H9 (cell line): ENCODE measurements around the gene SLC35E3. TPM values are rescaled to one million over a fixed set of nuclear protein-coding genes. Genes with fewer than 3 reads are reported as not detected.
A peak's percentile ranks its signal among the peaks of the same experiment; 100 is the strongest.

Experiments
- DNase-seq: peaks from one replicate; pipeline ENCODE4 v3.0.0-alpha.2; 2017
- H2AFZ ChIP-seq: one replicate; pipeline ENCODE4 v1.6.1; 2013; ENCODE audit warnings: mild to moderate bottlenecking, low read length, control low read depth, moderate library complexity
- H2AK5ac ChIP-seq: 2 replicates; pipeline ENCODE4 v1.6.1; 2013; ENCODE audit warnings: low read length, control low read depth, mixed read lengths; ENCODE audit not compliant: insufficient read length
- H2BK120ac ChIP-seq: one replicate; pipeline ENCODE4 v1.6.1; 2013; ENCODE audit warnings: low read depth, mild to moderate bottlenecking, low read length, control low read depth, inconsistent platforms; ENCODE audit not compliant: poor library complexity, severe bottlenecking
- H2BK12ac ChIP-seq: 2 replicates; pipeline ENCODE4 v1.6.1; 2013; ENCODE audit warnings: low read length, control low read depth, mixed read lengths, low read depth; ENCODE audit not compliant: insufficient read length
- H2BK15ac ChIP-seq: 2 replicates; pipeline ENCODE4 v1.6.1; 2013; ENCODE audit warnings: low read depth, low read length, control low read depth
- H2BK20ac ChIP-seq: one replicate; pipeline ENCODE4 v1.6.1; 2013; ENCODE audit warnings: low read depth, mild to moderate bottlenecking, low read length, control low read depth, inconsistent platforms; ENCODE audit not compliant: poor library complexity, severe bottlenecking
- H2BK5ac ChIP-seq: 2 replicates; pipeline ENCODE4 v1.6.1; 2013; ENCODE audit warnings: low read length, control low read depth, mixed read lengths; ENCODE audit not compliant: insufficient read length
- H3K14ac ChIP-seq: 2 replicates; pipeline ENCODE4 v1.6.1; 2013; ENCODE audit warnings: low read length, control low read depth; ENCODE audit not compliant: insufficient read depth
- H3K18ac ChIP-seq: 2 replicates; pipeline ENCODE4 v1.6.1; 2013; ENCODE audit warnings: low read depth, mild to moderate bottlenecking, mixed read lengths, low read length, control low read depth; ENCODE audit not compliant: insufficient read length
- H3K23ac ChIP-seq: 2 replicates; pipeline ENCODE4 v1.6.1; 2013; ENCODE audit warnings: low read length, control low read depth, mixed read lengths, low read depth; ENCODE audit not compliant: insufficient read length
- H3K23me2 ChIP-seq: 2 replicates; pipeline ENCODE4 v1.6.1; 2013; ENCODE audit warnings: low read depth, mild to moderate bottlenecking, mixed read lengths, low read length, control low read depth; ENCODE audit not compliant: insufficient read length, poor library complexity, severe bottlenecking
- H3K27ac ChIP-seq: 2 replicates; pipeline ENCODE4 v1.5.1; 2013; ENCODE audit warnings: low read length, control low read depth, mixed read lengths, low read depth; ENCODE audit not compliant: insufficient read length
- H3K27me3 ChIP-seq: 2 replicates; pipeline ENCODE4 v1.6.1; 2013; ENCODE audit warnings: low read length, control low read depth, inconsistent platforms; ENCODE audit not compliant: insufficient read depth
- H3K4ac ChIP-seq: 2 replicates; pipeline ENCODE4 v1.6.1; 2013; ENCODE audit warnings: low read depth, mild to moderate bottlenecking, control low read depth, inconsistent platforms, low read length, moderate library complexity
- H3K4me1 ChIP-seq: 2 replicates; pipeline ENCODE4 v1.6.1; 2013; ENCODE audit warnings: low read length, control low read depth, inconsistent platforms; ENCODE audit not compliant: insufficient read depth
- H3K4me2 ChIP-seq: 2 replicates; pipeline ENCODE4 v1.6.1; 2013; ENCODE audit warnings: low read length, control low read depth, mixed read lengths; ENCODE audit not compliant: insufficient read length, insufficient read depth
- H3K56ac ChIP-seq: 2 replicates; pipeline ENCODE4 v1.6.1; 2013; ENCODE audit warnings: low read depth, mild to moderate bottlenecking, mixed read lengths, low read length, control low read depth; ENCODE audit not compliant: insufficient read length
- H3K79me1 ChIP-seq: 2 replicates; pipeline ENCODE4 v1.6.1; 2013; ENCODE audit warnings: low read depth, mild to moderate bottlenecking, moderate library complexity, low read length, control low read depth, inconsistent platforms; ENCODE audit not compliant: insufficient read depth, poor library complexity, severe bottlenecking
- H3K79me2 ChIP-seq: 2 replicates; pipeline ENCODE4 v1.6.1; 2013; ENCODE audit warnings: low read length, control low read depth, inconsistent platforms; ENCODE audit not compliant: insufficient read depth
- H3K9ac ChIP-seq: 2 replicates; pipeline ENCODE4 v1.6.1; 2013; ENCODE audit warnings: low read length, control low read depth, mixed read lengths; ENCODE audit not compliant: insufficient read length; ENCODE audit errors: extremely low read depth
- H3K9me3 ChIP-seq: one replicate; pipeline ENCODE4 v1.6.1; 2013; ENCODE audit warnings: low read depth, low read length, inconsistent platforms; ENCODE audit not compliant: control insufficient read depth
- H3T11ph ChIP-seq: one replicate; pipeline ENCODE4 v1.6.1; 2013; ENCODE audit warnings: mild to moderate bottlenecking, low read length, control low read depth, inconsistent platforms
- H4K20me1 ChIP-seq: one replicate; pipeline ENCODE4 v1.6.1; 2013; ENCODE audit not compliant: control insufficient read depth, insufficient read length, insufficient read depth
- H4K5ac ChIP-seq: 2 replicates; pipeline ENCODE4 v1.6.1; 2013; ENCODE audit warnings: low read depth, mild to moderate bottlenecking, mixed read lengths, low read length, control low read depth; ENCODE audit not compliant: insufficient read length
- H4K8ac ChIP-seq: replicated peaks from 2 replicates; pipeline ENCODE4 v1.6.1; 2013; ENCODE audit warnings: low read length, control low read depth, mixed read lengths, low read depth; ENCODE audit not compliant: insufficient read length
- H4K91ac ChIP-seq: 2 replicates; pipeline ENCODE4 v1.6.1; 2013; ENCODE audit warnings: low read depth, mild to moderate bottlenecking, moderate library complexity, mixed read lengths, low read length, control low read depth; ENCODE audit not compliant: insufficient read length
- H3K27ac Mint-ChIP-seq, 3 experiments: 2 replicates in 2 of 3; 3 replicates in 1 of 3; pipeline ENCODE4 v1.8.0; 2020 to 2021; ENCODE audit warnings: mixed read lengths in 3 of 3, mild to moderate bottlenecking in 1 of 3, moderate library complexity in 1 of 3
- H3K27me3 Mint-ChIP-seq: 2 replicates; pipeline ENCODE4 v1.8.0; 2021; ENCODE audit warnings: low read depth, mild to moderate bottlenecking, moderate library complexity, mixed read lengths
- H3K36me3 Mint-ChIP-seq, 3 experiments: 2 replicates in 2 of 3; 3 replicates in 1 of 3; pipeline ENCODE4 v1.8.0; 2020 to 2021; ENCODE audit warnings: low read depth in 3 of 3, mixed read lengths in 3 of 3; ENCODE audit not compliant: insufficient read depth in 1 of 3
- H3K4me1 Mint-ChIP-seq, 2 experiments: 2 replicates each; pipeline ENCODE4 v1.8.0; 2020; ENCODE audit warnings: mixed read lengths in 2 of 2
- H3K4me3 Mint-ChIP-seq, 2 experiments: 2 replicates in 1 of 2; 3 replicates in 1 of 2; pipeline ENCODE4 v1.8.0; 2020 to 2021; ENCODE audit warnings: mild to moderate bottlenecking in 2 of 2, mixed read lengths in 2 of 2, moderate library complexity in 1 of 2
- H3K9me3 Mint-ChIP-seq, 2 experiments: 2 replicates in 1 of 2; 3 replicates in 1 of 2; pipeline ENCODE4 v1.8.0; 2020; ENCODE audit warnings: mild to moderate bottlenecking in 2 of 2, mixed read lengths in 2 of 2, moderate library complexity in 1 of 2
- WGBS: extraction: QIAGEN DNeasy Blood & Tissue Kit; methylation state at CpG from one replicate; pipeline ENCODE4 v1.1.7; 2013; ENCODE audit warnings: missing lambda C conversion rate, low lambda C conversion rate, mixed read lengths; ENCODE audit not compliant: insufficient read length; ENCODE audit errors: extremely low coverage; 5-methylcytosine and 5-hydroxymethylcytosine counted together
- total RNA-seq: library from RNA; stranded (reverse); gene quantifications from 2 replicates; pipeline ENCODE4 v1.2.1, GENCODE V29; 2021
- TF ChIP-seq, protein P1 (sequence below): fragments of 200-600 bp; sonication (generic); conservative IDR thresholded peaks from 3 replicates; pipeline ENCODE4 v1.8.0; 2021; ENCODE audit warnings: antibody characterized with exemption, mild to moderate bottlenecking

SLC35E3 gene
- total RNA-seq, 1 experiment from 2014 or later = 17.9 TPM

DNA sequence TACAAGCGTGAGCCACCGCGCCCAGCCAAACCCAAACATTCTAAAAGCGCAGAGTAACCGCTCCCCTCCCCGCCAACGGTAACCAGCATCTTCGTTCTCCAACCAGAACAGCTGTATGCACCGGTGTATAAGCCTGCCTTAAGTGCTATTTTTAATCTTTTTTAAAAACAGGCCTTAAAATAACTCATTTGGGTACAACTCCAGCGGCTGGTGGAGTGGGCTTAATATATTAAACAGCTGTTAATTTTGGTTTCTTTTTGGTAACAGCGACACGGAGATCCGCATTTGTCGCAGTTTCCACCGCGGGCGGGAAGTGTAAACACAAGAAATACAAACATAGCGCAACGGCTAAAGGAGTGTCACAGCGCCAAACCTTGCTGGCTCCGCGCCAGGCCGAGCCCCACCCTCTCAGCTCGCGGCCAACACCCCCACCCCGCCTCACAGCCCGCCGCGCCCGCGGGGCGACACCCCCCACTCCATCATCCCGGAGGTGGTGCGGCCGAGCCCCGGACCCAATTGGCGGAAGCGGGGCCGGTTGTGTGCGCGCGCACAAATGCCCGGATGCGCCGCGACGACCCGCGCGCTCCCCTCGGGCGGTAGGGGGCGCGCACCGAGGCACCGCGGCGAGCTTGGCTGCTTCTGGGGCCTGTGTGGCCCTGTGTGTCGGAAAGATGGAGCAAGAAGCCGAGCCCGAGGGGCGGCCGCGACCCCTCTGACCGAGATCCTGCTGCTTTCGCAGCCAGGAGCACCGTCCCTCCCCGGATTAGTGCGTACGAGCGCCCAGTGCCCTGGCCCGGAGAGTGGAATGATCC lies 61.8 kb downstream of the SLC35E3 start, which contains the start of gene MDM2:
Gene MDM2 (plus strand): TSS at position 602 of the 812 bp plus-strand sequence. CDS start 301 bp downstream, outside the sequence.
- peak within 1 kb of the TSS; percentile 99 for H4K91ac ChIP-seq
- peaks cover 0 to 2% of the 10 kb centered on the region in 2 experiments; a peak in 2 of 5 replicates for H3K9me3 Mint-ChIP-seq
- H3K23me2 ChIP-seq = peaks cover 9% of the 10 kb centered on the region
- peak; percentile 98 for DNase-seq
- H3K4ac ChIP-seq = peak within 1 kb of the TSS; percentile 95; the same call in 1 of the 2 replicates
- peak within 1 kb of the TSS; percentile 93 for H2BK12ac ChIP-seq
- H3K18ac ChIP-seq = peak within 1 kb of the TSS; percentile 99
- no peaks in the 10 kb centered on the region for H3K79me1 ChIP-seq
- H3K4me3 Mint-ChIP-seq = peak within 1 kb of the TSS; percentile 94 to 95
- H3K36me3 Mint-ChIP-seq = peaks cover 17 to 38% (median 34%) of the 10 kb centered on the region in 3 experiments
- no peaks in the 10 kb centered on the region for H3K27me3 ChIP-seq
- H3K4me1 Mint-ChIP-seq = peaks cover 32 to 33% of the 10 kb centered on the region in 2 experiments
- H3K9me3 ChIP-seq = no peaks in the 10 kb centered on the region
- peak within 1 kb of the TSS; percentile 99 for H4K5ac ChIP-seq
- TF ChIP-seq, protein P1, sequence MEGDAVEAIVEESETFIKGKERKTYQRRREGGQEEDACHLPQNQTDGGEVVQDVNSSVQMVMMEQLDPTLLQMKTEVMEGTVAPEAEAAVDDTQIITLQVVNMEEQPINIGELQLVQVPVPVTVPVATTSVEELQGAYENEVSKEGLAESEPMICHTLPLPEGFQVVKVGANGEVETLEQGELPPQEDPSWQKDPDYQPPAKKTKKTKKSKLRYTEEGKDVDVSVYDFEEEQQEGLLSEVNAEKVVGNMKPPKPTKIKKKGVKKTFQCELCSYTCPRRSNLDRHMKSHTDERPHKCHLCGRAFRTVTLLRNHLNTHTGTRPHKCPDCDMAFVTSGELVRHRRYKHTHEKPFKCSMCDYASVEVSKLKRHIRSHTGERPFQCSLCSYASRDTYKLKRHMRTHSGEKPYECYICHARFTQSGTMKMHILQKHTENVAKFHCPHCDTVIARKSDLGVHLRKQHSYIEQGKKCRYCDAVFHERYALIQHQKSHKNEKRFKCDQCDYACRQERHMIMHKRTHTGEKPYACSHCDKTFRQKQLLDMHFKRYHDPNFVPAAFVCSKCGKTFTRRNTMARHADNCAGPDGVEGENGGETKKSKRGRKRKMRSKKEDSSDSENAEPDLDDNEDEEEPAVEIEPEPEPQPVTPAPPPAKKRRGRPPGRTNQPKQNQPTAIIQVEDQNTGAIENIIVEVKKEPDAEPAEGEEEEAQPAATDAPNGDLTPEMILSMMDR = peak; percentile 73
- peaks cover 4% of the 10 kb centered on the region; the same call in 1 of the 2 replicates for H3K4me1 ChIP-seq
- H2BK15ac ChIP-seq = peak within 1 kb of the TSS; percentile 91; the same call in 1 of the 2 replicates
- peak within 1 kb of the TSS; percentile 100 for H3K14ac ChIP-seq
- no peak within 1 kb of the TSS for H4K8ac ChIP-seq
- H3K27ac ChIP-seq = peak within 1 kb of the TSS; percentile 93
- peaks cover 4% of the 10 kb centered on the region; the same call in 1 of the 2 replicates for H3K79me2 ChIP-seq
- no CpG with 5 or more reads among the region's 72 CpGs for WGBS
- peak within 1 kb of the TSS; percentile 48 for H3K4me2 ChIP-seq
- no peaks in the 10 kb centered on the region for H4K20me1 ChIP-seq
- no peaks in the 10 kb centered on the region for H3K27me3 Mint-ChIP-seq
- H3K56ac ChIP-seq = no peak within 1 kb of the TSS
- peak within 1 kb of the TSS; percentile 98 for H3K9ac ChIP-seq
- no peak within 1 kb of the TSS for H2AFZ ChIP-seq
- peak within 1 kb of the TSS; percentile 80 for H2BK5ac ChIP-seq
- H2BK120ac ChIP-seq = peak within 1 kb of the TSS; percentile 71
- peak within 1 kb of the TSS; percentile 47 for H3T11ph ChIP-seq
- peak within 1 kb of the TSS; percentile 42 for H2AK5ac ChIP-seq
- H3K27ac Mint-ChIP-seq = peak within 1 kb of the TSS; percentile 99
- no peak within 1 kb of the TSS for H2BK20ac ChIP-seq
- no peak within 1 kb of the TSS for H3K23ac ChIP-seq
